ENCODE measurements around the gene TTBK1.

GRCh38 chr6:43336382-43336781 is 93.1 kb downstream of the TTBK1 start:
- TF ChIP-seq POLR2A (IDR thresholded peaks at IDR 0.05; ENCODE audit: extremely low read depth, insufficient read length) (no peak), CTCF (IDR thresholded peaks at IDR 0.05; ENCODE audit: low read depth, low read length) (no peak), MYC (IDR thresholded peaks at IDR 0.05; ENCODE audit: low read depth, low read length) (no peak), MAX (IDR thresholded peaks at IDR 0.05; ENCODE audit: low read depth, low read length) (no peak)
